HepG2 (cell line): Measurements from ENCODE around the gene KIF22. TPM values are rescaled to one million over a fixed set of nuclear protein-coding genes. Genes with fewer than 3 reads are reported as not detected.

Experiments used
- CENPX ChIP-seq: sonication (generic); formaldehyde crosslinking; IDR thresholded peaks from 2 replicates; pipeline ENCODE4 v1.9.0; 2021; ENCODE audit warnings: mild to moderate bottlenecking, missing genetic modification reagents, moderate library complexity
- GPN1 ChIP-seq: sonication (generic); formaldehyde crosslinking; IDR thresholded peaks from 2 replicates; pipeline ENCODE4 v1.5.1; 2020; ENCODE audit warnings: missing genetic modification reagents, borderline replicate concordance
- HDAC1 ChIP-seq: sonication (generic); formaldehyde crosslinking; IDR thresholded peaks from 2 replicates; pipeline ENCODE4 v1.5.1; 2020; ENCODE audit warnings: mild to moderate bottlenecking, missing genetic modification reagents
- HIVEP1 ChIP-seq: sonication (generic); formaldehyde crosslinking; IDR thresholded peaks from 2 replicates; pipeline ENCODE4 v1.4.0; 2020; ENCODE audit warnings: mild to moderate bottlenecking, missing genetic modification reagents
- MEIS2 ChIP-seq: sonication (generic); formaldehyde crosslinking; IDR thresholded peaks from 2 replicates; pipeline ENCODE4 v1.9.0; 2021; ENCODE audit warnings: mild to moderate bottlenecking, missing genetic modification reagents
- SIN3A ChIP-seq: IDR thresholded peaks from 2 replicates; pipeline ENCODE4 v1.6.1; 2011; ENCODE audit warnings: low read depth, mild to moderate bottlenecking, control low read depth, low read length, borderline replicate concordance
- TBL1XR1 ChIP-seq: fragments of 150-350 bp; IDR thresholded peaks from 2 replicates; pipeline ENCODE4 v1.6.1; 2014; ENCODE audit warnings: borderline replicate concordance, low read length; ENCODE audit not compliant: partially characterized antibody
- TBX3 ChIP-seq: fragments of 450-650 bp; IDR thresholded peaks from 2 replicates; pipeline ENCODE4 v1.6.1; 2017; ENCODE audit warnings: antibody characterized with exemption, mild to moderate bottlenecking, inconsistent platforms, borderline replicate concordance
- ZBTB38 ChIP-seq: sonication (generic); formaldehyde crosslinking; IDR thresholded peaks from 2 replicates; pipeline ENCODE4 v1.5.1; 2020; ENCODE audit warnings: mild to moderate bottlenecking, missing genetic modification reagents
- ZNF383 ChIP-seq: sonication (generic); formaldehyde crosslinking; IDR thresholded peaks from 2 replicates; pipeline ENCODE4 v1.4.0; 2020; ENCODE audit warnings: missing genetic modification reagents, mild to moderate bottlenecking, borderline replicate concordance
- ZNF713 ChIP-seq: sonication (generic); formaldehyde crosslinking; IDR thresholded peaks from 2 replicates; pipeline ENCODE4 v1.4.0; 2020; ENCODE audit warnings: mild to moderate bottlenecking, missing genetic modification reagents
- polyA plus RNA-seq, 8 experiments: library from polyadenylated mRNA; depleted of rRNA in 3 of 8; stranded (reverse) in 7 of 8; unstranded in 1 of 8; fragments of >200 nt; fragmentation: Illumina TruSeq in 4 of 8; extraction: Trizol in 4 of 8; gene quantifications; 2 replicates each; pipeline versions ENCODE4 v1.2.1 to v1.2.3, GENCODE V29; 2011 to 2016; ENCODE audit warnings: low read depth in 4 of 8, missing spikeins in 1 of 8, mixed read lengths in 1 of 8; ENCODE audit not compliant: insufficient read depth in 1 of 8
- total RNA-seq, 5 experiments: library from RNA; depleted of rRNA; stranded (reverse); fragments of >200 nt; fragmentation: Illumina TruSeq; extraction: Trizol; gene quantifications; 2 replicates each; pipeline ENCODE4 v1.2.3, GENCODE V29; 2016; ENCODE audit warnings: low read depth in 1 of 5
- TF ChIP-seq, protein P1 (sequence below): sonication (generic); formaldehyde crosslinking; IDR thresholded peaks from 2 replicates; pipeline ENCODE4 v1.5.1; 2020; ENCODE audit warnings: mild to moderate bottlenecking, moderate library complexity, missing genetic modification reagents
- TF ChIP-seq, protein P2 (sequence below): IDR thresholded peaks from 2 replicates; pipeline ENCODE4 v1.6.1; 2018; ENCODE audit warnings: missing genetic modification reagents, mild to moderate bottlenecking, missing compliant biosample characterization
- TF ChIP-seq, protein P3 (sequence below): sonication (generic); formaldehyde crosslinking; IDR thresholded peaks from 2 replicates; pipeline ENCODE4 v1.4.0; 2020; ENCODE audit warnings: missing genetic modification reagents
- TF ChIP-seq, protein P4 (sequence below), 2 experiments: sonication (generic) in 1 of 2; formaldehyde crosslinking in 1 of 2; IDR thresholded peaks; 2 replicates each; pipeline versions ENCODE4 v1.4.0 to v1.6.1; 2018 to 2020; ENCODE audit warnings: missing genetic modification reagents in 2 of 2, borderline replicate concordance in 1 of 2, low read depth in 1 of 2, mild to moderate bottlenecking in 1 of 2, missing biosample characterization in 1 of 2
- TF ChIP-seq, protein P5 (sequence below): sonication (generic); formaldehyde crosslinking; IDR thresholded peaks from 2 replicates; pipeline ENCODE4 v1.8.1; 2023; ENCODE audit warnings: mild to moderate bottlenecking, inconsistent platforms, moderate library complexity, missing genetic modification reagents, borderline replicate concordance

KIF22 gene
- total and polyA plus RNA-seq, 2 of the 13 experiments (the other 11 are each of a cell fraction or from before 2014, with no cell fraction given) = 95.8 to 118 TPM

DNA sequence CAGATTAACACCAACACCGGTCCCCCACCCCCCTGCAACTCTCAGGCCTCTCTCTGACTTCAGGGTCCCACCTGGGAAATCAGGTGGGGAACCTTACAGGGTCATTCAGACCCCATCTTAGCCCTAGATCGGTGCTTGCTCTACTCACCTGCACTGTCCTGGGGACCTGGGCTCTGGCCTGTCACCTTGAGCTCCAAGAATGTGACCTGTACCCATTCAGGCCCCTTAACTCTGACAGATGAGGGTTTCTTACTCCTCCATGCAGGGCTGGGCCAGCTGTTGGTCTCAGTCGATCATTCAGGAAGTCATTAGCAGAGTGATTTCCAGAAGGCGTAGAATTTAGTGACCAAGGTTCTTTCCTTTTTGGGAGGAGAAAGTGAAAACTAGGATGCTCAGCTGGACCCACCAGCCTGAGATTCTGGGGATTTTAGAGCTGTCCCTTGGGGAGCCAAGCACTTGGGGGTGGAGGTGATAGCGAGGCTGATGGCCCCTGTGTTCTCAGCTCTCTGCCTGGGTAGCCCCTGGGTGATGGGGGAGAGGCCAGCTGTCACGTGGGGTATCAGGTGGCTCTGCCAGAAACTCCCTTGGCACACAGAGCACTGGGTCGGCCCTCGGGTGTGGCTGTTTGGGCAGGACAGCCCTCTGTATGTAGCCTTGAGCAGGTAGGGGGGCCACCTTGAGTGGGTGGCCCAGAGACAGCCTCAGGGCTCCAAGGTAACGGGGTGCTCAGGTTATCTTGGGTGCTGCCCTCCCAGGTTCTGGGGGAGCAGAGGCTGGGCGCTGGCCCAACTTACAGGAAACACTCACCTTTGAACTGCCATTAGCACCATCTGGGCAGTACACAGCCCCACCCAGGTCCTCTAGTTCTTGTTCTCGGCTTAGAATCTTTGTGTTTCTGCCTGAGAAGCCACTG lies 30.4 kb downstream of the KIF22 start (continued):
- TF ChIP-seq, protein P1, sequence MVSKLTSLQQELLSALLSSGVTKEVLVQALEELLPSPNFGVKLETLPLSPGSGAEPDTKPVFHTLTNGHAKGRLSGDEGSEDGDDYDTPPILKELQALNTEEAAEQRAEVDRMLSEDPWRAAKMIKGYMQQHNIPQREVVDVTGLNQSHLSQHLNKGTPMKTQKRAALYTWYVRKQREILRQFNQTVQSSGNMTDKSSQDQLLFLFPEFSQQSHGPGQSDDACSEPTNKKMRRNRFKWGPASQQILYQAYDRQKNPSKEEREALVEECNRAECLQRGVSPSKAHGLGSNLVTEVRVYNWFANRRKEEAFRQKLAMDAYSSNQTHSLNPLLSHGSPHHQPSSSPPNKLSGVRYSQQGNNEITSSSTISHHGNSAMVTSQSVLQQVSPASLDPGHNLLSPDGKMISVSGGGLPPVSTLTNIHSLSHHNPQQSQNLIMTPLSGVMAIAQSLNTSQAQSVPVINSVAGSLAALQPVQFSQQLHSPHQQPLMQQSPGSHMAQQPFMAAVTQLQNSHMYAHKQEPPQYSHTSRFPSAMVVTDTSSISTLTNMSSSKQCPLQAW (CRISPR knock-in tag) = no peak
- TF ChIP-seq MEIS2 = no peak
- no peak for TF ChIP-seq ZNF713
- TF ChIP-seq TBL1XR1 = no peak
- TF ChIP-seq, protein P2, sequence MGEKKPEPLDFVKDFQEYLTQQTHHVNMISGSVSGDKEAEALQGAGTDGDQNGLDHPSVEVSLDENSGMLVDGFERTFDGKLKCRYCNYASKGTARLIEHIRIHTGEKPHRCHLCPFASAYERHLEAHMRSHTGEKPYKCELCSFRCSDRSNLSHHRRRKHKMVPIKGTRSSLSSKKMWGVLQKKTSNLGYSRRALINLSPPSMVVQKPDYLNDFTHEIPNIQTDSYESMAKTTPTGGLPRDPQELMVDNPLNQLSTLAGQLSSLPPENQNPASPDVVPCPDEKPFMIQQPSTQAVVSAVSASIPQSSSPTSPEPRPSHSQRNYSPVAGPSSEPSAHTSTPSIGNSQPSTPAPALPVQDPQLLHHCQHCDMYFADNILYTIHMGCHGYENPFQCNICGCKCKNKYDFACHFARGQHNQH (CRISPR knock-in tag) = no peak; the same call in 1 of the 2 replicates
- TF ChIP-seq ZNF383 (CRISPR knock-in tag) = no peak
- peak; percentile 12; the same call in 1 of the 2 replicates for TF ChIP-seq ZBTB38 (CRISPR knock-in tag)
- no peak for TF ChIP-seq GPN1 (CRISPR knock-in tag)
- TF ChIP-seq, protein P3, sequence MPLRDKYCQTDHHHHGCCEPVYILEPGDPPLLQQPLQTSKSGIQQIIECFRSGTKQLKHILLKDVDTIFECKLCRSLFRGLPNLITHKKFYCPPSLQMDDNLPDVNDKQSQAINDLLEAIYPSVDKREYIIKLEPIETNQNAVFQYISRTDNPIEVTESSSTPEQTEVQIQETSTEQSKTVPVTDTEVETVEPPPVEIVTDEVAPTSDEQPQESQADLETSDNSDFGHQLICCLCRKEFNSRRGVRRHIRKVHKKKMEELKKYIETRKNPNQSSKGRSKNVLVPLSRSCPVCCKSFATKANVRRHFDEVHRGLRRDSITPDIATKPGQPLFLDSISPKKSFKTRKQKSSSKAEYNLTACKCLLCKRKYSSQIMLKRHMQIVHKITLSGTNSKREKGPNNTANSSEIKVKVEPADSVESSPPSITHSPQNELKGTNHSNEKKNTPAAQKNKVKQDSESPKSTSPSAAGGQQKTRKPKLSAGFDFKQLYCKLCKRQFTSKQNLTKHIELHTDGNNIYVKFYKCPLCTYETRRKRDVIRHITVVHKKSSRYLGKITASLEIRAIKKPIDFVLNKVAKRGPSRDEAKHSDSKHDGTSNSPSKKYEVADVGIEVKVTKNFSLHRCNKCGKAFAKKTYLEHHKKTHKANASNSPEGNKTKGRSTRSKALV (CRISPR knock-in tag) = no peak
- no peak for TF ChIP-seq TBX3
- 0 out of 2 replicates have a peak, but pooled peaks have one; percentile 2 for TF ChIP-seq HIVEP1
- TF ChIP-seq, protein P4, sequence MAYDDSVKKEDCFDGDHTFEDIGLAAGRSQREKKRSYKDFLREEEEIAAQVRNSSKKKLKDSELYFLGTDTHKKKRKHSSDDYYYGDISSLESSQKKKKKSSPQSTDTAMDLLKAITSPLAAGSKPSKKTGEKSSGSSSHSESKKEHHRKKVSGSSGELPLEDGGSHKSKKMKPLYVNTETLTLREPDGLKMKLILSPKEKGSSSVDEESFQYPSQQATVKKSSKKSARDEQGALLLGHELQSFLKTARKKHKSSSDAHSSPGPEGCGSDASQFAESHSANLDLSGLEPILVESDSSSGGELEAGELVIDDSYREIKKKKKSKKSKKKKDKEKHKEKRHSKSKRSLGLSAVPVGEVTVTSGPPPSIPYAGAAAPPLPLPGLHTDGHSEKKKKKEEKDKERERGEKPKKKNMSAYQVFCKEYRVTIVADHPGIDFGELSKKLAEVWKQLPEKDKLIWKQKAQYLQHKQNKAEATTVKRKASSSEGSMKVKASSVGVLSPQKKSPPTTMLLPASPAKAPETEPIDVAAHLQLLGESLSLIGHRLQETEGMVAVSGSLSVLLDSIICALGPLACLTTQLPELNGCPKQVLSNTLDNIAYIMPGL (CRISPR knock-in tag; IDR thresholded peaks at IDR 0.05; ENCODE audit: borderline replicate concordance in 1 of 2, low read depth in 1 of 2) = peak in 1 of 2 experiments; percentile 59; a peak in 1 of 4 replicates
- TF ChIP-seq, protein P5, sequence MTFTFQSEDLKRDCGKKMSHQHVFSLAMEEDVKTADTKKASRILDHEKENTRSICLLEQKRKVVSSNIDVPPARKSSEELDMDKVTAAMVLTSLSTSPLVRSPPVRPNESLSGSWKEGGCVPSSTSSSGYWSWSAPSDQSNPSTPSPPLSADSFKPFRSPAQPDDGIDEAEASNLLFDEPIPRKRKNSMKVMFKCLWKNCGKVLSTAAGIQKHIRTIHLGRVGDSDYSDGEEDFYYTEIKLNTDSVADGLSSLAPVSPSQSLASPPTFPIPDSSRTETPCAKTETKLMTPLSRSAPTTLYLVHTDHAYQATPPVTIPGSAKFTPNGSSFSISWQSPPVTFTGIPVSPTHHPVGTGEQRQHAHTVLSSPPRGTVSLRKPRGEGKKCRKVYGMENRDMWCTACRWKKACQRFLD (CRISPR knock-in tag) = no peak
- no peak; the same call in 1 of the 2 replicates for TF ChIP-seq HDAC1
- no peak for TF ChIP-seq SIN3A
- TF ChIP-seq CENPX (CRISPR knock-in tag) = no peak
